GM20431 (cell line): ENCODE results near the gene BCL2L11.

Experiments
- in situ Hi-C: fragments of 300-500 bp; cut with MseI, MboI; formaldehyde crosslinking; loops from one replicate; pipeline ENCODE4 v1.15.0; 2020; ENCODE audit warnings: low sequenced_read_pairs; ENCODE audit not compliant: unreplicated experiment

Gene BCL2L11

GRCh38 chr2:111213877-111214276 is 93.2 kb downstream of the BCL2L11 start:
- in situ Hi-C loops: no loop called here

- in situ Hi-C loops: no loop called here
These were observed 96.3 kb downstream of the BCL2L11 start for GRCh38 chr2:111216811-111217652.
